Skeletal muscle tissue (tissue), 2 donors: ENCODE data around the gene ZNF444. TPM values are rescaled to one million over a fixed set of nuclear protein-coding genes. Genes with fewer than 3 reads are reported as not detected.

Experiments used
- small RNA-seq: library from RNA; depleted of rRNA; stranded (forward); fragments of <200 nt; gene quantifications from one replicate; pipeline ENCODE3, GENCODE V24; 2014
- total RNA-seq: library from RNA; depleted of rRNA; stranded (reverse); fragments of >200 nt; gene quantifications from one replicate; pipeline ENCODE4 v1.2.3, GENCODE V29; 2014

Gene ZNF444
- total RNA-seq, 1 donor from 2014 or later: 7.3 TPM

Small RNAs within 50 kb of the gene (small RNA-seq; reads per million reads assigned to genes)
- not detected for gene AC024580.2
- not detected for gene RF00019

Other genes with a start within 250 kb of the ZNF444 start
- gene NLRP13, start 209.0 kb upstream of the ZNF444 start, total RNA-seq: not detected
- not detected for gene NLRP8, start 193.5 kb upstream of the ZNF444 start, total RNA-seq
- gene NLRP5, start 154.5 kb upstream of the ZNF444 start, total RNA-seq: not detected
- gene ZNF787, start 20.0 kb upstream of the ZNF444 start, total RNA-seq: 34.4 TPM
- not detected for gene GALP, start 34.7 kb downstream of the ZNF444 start, total RNA-seq
- gene ZSCAN5B, start 56.5 kb downstream of the ZNF444 start, total RNA-seq: under 0.01 TPM
- not detected for gene ZSCAN5C, start 61.0 kb downstream of the ZNF444 start, total RNA-seq
- gene EDDM13, start 131.5 kb downstream of the ZNF444 start, total RNA-seq: not detected
- 3.1 TPM for gene ZSCAN5A, start 173.6 kb downstream of the ZNF444 start, total RNA-seq